ENCODE data around the gene ANKRD27. TPM values are rescaled to one million over a fixed set of nuclear protein-coding genes. Genes with fewer than 3 reads are reported as not detected.

ANKRD27 gene
- total RNA-seq, 1 experiment from 2014 or later, result 55.5 TPM

- TF ChIP-seq CTCF (conservative IDR thresholded peaks at IDR 0.05) (no peak), EZH2 (IDR thresholded peaks at IDR 0.05; ENCODE audit: low read depth) (no peak)
- ChIA-PET CTCF (no interaction called here), POLR2A (ENCODE audit: unreplicated experiment) (no interaction called here)
- Histone ChIP-seq H4K20me1 (ENCODE audit: insufficient read depth) (no peaks in the 10 kb centered on the region), H3K27me3 (ENCODE audit: insufficient read depth, low read depth) (no peaks in the 10 kb centered on the region), H3K9me2 (ENCODE audit: insufficient read depth) (no peaks in the 10 kb centered on the region), H3K4me1 (replicated peaks; ENCODE audit: insufficient read depth) (no peaks in the 10 kb centered on the region), H3K79me2 (ENCODE audit: low read depth) (no peaks in the 10 kb centered on the region), H3K4me2 (no peak overlapping the region), H3K36me3 (ENCODE audit: low read depth) (peaks cover 6% of the 10 kb centered on the region; the same call in 1 of the 2 replicates), H2AFZ (no peak overlapping the region), H3K27ac (no peak overlapping the region), H3F3A (ENCODE audit: insufficient read depth, low read depth) (no peaks in the 10 kb centered on the region), H3K9me3 (ENCODE audit: insufficient read depth, low read depth) (no peaks in the 10 kb centered on the region), H3K4me3 (no peak overlapping the region)
- BruUV-seq (replicated peaks), result no TSS peak
- DNase-seq, result no peak
- intact Hi-C loops (cut with micrococcal nuclease; ENCODE audit: unreplicated experiment), result no loop called here
These were observed 32.2 kb downstream of the ANKRD27 start for GRCh38 chr19:32642771-32643170.

DNA sequence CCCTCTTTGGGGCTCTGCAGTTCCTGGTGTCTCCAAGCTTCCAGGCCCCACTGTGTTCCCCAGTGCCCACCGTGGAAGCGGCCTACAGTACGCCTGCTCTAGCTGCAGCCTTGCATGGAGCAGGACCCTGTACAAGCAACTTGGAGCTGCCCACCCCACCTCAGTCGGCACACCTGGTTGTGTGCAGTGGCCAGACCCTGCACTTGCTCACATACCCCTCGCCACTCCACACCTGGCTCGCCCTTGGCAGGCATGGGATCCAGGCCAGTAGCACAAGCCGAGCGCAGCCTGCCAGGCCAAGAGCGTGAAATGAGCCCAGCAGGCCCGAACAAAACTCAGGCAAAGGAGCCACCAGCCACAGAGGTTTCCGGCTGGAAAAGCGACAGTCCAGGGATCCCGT lies 36.4 kb downstream of the ANKRD27 start:
- intact Hi-C loops (cut with micrococcal nuclease; ENCODE audit: unreplicated experiment), result no loop called here
- no peak for DNase-seq
- ChIA-PET POLR2A (ENCODE audit: unreplicated experiment) (no interaction called here), CTCF (no interaction called here)
- Histone ChIP-seq H3K79me2 (ENCODE audit: low read depth) (no peaks in the 10 kb centered on the region), H3K36me3 (ENCODE audit: low read depth) (no peaks in the 10 kb centered on the region), H4K20me1 (ENCODE audit: insufficient read depth) (no peaks in the 10 kb centered on the region), H3K4me1 (replicated peaks; ENCODE audit: insufficient read depth) (no peaks in the 10 kb centered on the region), H3K27ac (no peak overlapping the region), H3K27me3 (ENCODE audit: insufficient read depth, low read depth) (no peaks in the 10 kb centered on the region), H3F3A (ENCODE audit: insufficient read depth, low read depth) (no peaks in the 10 kb centered on the region), H3K4me2 (no peak overlapping the region), H3K9me3 (ENCODE audit: insufficient read depth, low read depth) (no peaks in the 10 kb centered on the region), H3K9me2 (ENCODE audit: insufficient read depth) (no peaks in the 10 kb centered on the region), H3K4me3 (no peak overlapping the region), H2AFZ (no peak overlapping the region)
- no peak for TF ChIP-seq CTCF (conservative IDR thresholded peaks at IDR 0.05)
- TF ChIP-seq EZH2 (IDR thresholded peaks at IDR 0.05; ENCODE audit: low read depth), result no peak
- BruUV-seq (replicated peaks), result no TSS peak

DNA sequence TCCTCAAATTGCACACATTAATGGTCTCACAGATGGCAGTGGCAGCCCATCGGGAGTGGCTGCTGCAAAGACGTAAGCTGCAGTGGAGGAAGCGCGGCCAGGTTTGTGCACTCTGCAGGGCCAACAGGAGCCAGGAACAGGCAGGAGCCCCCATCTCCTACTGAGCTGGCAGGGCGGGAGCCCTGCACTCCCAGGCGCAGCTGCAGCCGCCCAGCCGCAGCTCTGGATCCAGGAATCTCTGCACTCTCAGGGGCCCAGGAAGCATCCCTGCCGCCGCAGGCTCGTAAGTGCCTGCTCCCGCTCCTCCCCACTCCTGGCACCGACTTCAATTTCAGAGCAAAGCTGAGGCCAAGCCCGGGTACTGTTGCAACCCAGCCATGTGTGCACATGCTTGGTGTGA lies 37.5 kb downstream of the ANKRD27 start:
- Histone ChIP-seq H3K27me3 (ENCODE audit: insufficient read depth, low read depth) (no peaks in the 10 kb centered on the region), H3K27ac (no peak overlapping the region), H2AFZ (no peak overlapping the region), H3K36me3 (ENCODE audit: low read depth) (no peaks in the 10 kb centered on the region), H3K4me1 (replicated peaks; ENCODE audit: insufficient read depth) (no peaks in the 10 kb centered on the region), H4K20me1 (ENCODE audit: insufficient read depth) (no peaks in the 10 kb centered on the region), H3K9me2 (ENCODE audit: insufficient read depth) (no peaks in the 10 kb centered on the region), H3K79me2 (ENCODE audit: low read depth) (no peaks in the 10 kb centered on the region), H3K4me2 (no peak overlapping the region), H3F3A (ENCODE audit: insufficient read depth, low read depth) (no peaks in the 10 kb centered on the region), H3K4me3 (no peak overlapping the region), H3K9me3 (ENCODE audit: insufficient read depth, low read depth) (no peaks in the 10 kb centered on the region)
- no TSS peak for BruUV-seq (replicated peaks)
- intact Hi-C loops (cut with micrococcal nuclease; ENCODE audit: unreplicated experiment), result no loop called here
- POLR2A ChIA-PET (ENCODE audit: unreplicated experiment), result no interaction called here
- CTCF ChIA-PET, result no interaction called here
- TF ChIP-seq EZH2 (IDR thresholded peaks at IDR 0.05; ENCODE audit: low read depth), result no peak
- TF ChIP-seq CTCF (conservative IDR thresholded peaks at IDR 0.05), result no peak
- no peak for DNase-seq

Data from PC-9 (cell line).